AG04449 (cell line): ENCODE results near the gene LLPH.

ENCODE experiments used
- CTCF ChIA-PET: fragments of 350-600 bp; formaldehyde crosslinking; extraction: SDS; loops from one replicate; lab custom pipeline; 2021; ENCODE audit warnings: antibody characterized with exemption; lab: Yijun Ruan, JAX
- POLR2A ChIA-PET: fragments of 400-600, 350-600 bp; formaldehyde crosslinking; extraction: SDS; loops from one replicate; lab custom pipeline; 2020; ENCODE audit warnings: antibody characterized with exemption, inconsistent platforms; lab: Yijun Ruan, JAX
- DNase-seq: peaks from one replicate; pipeline ENCODE4 v3.0.0-alpha.2; 2010; ENCODE audit warnings: low read depth, low spot score
- H3K4me3 ChIP-seq: 2 replicates; pipeline ENCODE4 v1.5.1; 2011; ENCODE audit warnings: low read depth, mild to moderate bottlenecking, control low read depth, low read length
- TF ChIP-seq, protein P1 (sequence below): IDR thresholded peaks from one replicate; pipeline ENCODE4 v1.5.1; 2011; ENCODE audit warnings: mild to moderate bottlenecking, moderate library complexity, low read length, control low read depth, inconsistent platforms; ENCODE audit not compliant: insufficient read depth; ENCODE audit errors: missing control alignments

Gene LLPH

DNA sequence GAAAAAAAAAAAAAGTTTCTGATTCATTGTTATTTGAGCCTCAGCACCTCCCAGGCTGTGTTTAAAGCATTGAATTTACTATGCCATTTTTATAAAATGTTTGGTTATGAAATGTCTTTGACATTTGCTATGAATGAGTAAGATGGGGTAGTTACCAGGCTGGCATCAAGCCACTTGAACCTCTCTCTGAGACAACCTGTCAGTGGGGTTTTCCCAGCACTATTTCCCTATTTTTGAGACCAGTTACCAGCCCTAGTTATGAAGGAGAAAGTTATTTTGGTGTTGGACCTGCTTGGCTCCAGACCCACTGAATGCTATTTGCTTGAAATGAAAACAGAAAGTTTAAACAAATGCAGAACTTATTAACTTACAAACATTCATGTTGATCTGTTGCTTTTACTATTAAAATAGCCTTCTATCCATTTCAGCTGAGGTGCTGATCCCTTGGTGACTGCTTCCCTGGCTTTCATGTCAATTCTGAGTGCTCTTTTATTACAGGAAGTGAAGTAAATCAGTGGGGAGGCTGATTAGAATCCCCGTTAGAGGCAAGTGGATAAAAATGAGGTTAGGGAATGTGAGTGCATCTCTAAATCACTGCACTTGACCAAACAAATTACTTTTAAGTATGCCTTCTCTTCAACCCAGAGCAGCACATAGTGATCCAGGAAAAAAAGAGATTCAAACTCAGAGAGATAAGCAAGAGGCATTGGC is 37.8 kb downstream of the LLPH start:
- no peak for DNase-seq
- H3K4me3 ChIP-seq = no peak overlapping the region
- TF ChIP-seq, protein P1, sequence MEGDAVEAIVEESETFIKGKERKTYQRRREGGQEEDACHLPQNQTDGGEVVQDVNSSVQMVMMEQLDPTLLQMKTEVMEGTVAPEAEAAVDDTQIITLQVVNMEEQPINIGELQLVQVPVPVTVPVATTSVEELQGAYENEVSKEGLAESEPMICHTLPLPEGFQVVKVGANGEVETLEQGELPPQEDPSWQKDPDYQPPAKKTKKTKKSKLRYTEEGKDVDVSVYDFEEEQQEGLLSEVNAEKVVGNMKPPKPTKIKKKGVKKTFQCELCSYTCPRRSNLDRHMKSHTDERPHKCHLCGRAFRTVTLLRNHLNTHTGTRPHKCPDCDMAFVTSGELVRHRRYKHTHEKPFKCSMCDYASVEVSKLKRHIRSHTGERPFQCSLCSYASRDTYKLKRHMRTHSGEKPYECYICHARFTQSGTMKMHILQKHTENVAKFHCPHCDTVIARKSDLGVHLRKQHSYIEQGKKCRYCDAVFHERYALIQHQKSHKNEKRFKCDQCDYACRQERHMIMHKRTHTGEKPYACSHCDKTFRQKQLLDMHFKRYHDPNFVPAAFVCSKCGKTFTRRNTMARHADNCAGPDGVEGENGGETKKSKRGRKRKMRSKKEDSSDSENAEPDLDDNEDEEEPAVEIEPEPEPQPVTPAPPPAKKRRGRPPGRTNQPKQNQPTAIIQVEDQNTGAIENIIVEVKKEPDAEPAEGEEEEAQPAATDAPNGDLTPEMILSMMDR = no peak
- ChIA-PET CTCF (interaction anchor here (1.2 to 1.5 kb wide), 3 partner anchors 8 to 14 kb away, joined by 3 to 8 read pairs (median 3); no protein-coding TSS in a partner anchor), POLR2A (interaction anchor here (0.6 kb wide), 1 partner anchor 289 kb away, joined by 4 read pairs; no protein-coding TSS in a partner anchor)

DNA sequence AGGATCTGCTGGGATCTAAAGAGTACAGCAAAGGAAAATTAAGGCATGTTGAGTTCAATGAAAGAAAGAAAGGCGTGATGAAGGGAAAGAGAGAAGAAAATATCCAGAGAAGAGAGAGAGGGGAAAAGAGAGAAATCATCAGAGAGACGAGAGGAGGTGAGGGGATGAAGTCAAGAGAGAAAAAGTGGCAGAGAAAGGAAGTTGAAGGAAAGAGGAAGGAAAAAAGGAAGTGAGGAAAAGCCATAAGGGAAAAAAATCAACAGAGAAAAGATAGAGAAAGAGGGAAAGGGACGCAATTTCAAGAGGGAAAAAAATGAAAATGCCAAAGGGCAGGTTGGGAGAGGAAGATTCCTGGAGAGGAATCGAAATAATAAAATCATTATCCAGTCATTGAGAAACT is 40.4 kb downstream of the LLPH start:
- ChIA-PET CTCF (interaction anchor here (0.9 to 7.2 kb wide), 5 partner anchors 18 to 776 kb away, joined by 3 to 42 read pairs (median 4); no protein-coding TSS in a partner anchor), POLR2A (no interaction called here)
- DNase-seq = no peak
- TF ChIP-seq, protein P1 = no peak
- no peak overlapping the region for H3K4me3 ChIP-seq

DNA sequence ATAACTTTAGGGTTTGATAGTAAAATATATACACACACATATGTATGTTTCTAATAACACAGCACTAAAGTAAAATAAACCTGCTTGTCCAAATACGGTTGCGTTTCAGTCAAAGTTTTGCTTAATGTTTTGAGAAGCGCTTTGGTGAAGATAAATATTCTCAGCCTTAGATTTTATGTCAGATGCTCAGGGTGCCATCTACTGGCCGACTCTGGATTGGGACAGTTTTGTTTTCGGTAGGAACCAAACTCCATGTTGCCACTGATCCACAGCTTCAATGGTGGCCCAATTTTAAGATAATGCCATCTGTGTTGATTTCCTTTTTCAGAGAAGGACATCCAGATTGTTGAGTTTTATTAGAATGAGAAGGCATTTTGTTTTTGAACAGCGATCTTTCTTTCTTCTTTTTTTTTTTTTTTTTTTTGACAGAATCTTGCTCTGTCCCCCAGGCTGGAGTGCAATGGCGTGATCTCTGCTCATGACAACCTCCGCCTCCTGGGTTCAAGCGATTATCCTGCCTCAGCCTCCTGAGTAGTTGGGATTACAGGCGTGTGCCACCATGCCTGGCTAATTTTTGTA is 43.1 kb downstream of the LLPH start:
- POLR2A ChIA-PET = no interaction called here
- DNase-seq = no peak
- TF ChIP-seq, protein P1 = peak; percentile 65
- CTCF ChIA-PET = interaction anchor here (0.7 to 7.2 kb wide), 21 partner anchors 10 to 1198 kb away, joined by 3 to 42 read pairs (median 4); no protein-coding TSS in a partner anchor
- no peak overlapping the region for H3K4me3 ChIP-seq

DNA sequence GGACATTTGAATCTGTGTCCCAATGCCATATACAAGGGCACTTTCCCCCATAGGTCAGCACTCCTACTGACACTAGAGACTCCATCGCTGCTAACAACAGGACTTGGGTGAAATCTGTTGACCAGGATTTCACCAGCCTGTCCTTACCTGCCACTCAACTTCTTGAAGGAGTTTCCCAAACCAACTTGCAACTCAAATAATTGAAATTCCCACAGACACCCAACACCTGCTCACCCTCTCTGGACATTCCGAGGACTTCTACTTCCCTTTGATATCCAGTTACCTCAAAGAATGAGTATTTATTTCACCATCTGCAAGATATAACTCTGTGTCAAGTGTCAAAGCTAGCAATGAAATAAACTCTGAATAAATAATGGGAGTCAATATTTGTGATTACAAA is 44.6 kb downstream of the LLPH start:
- DNase-seq = no peak
- ChIA-PET POLR2A (no interaction called here), CTCF (interaction anchor here (1.2 to 7.2 kb wide), 9 partner anchors 17 to 484 kb away, joined by 3 to 42 read pairs (median 4); no protein-coding TSS in a partner anchor)
- TF ChIP-seq, protein P1 = no peak
- H3K4me3 ChIP-seq = no peak overlapping the region

DNA sequence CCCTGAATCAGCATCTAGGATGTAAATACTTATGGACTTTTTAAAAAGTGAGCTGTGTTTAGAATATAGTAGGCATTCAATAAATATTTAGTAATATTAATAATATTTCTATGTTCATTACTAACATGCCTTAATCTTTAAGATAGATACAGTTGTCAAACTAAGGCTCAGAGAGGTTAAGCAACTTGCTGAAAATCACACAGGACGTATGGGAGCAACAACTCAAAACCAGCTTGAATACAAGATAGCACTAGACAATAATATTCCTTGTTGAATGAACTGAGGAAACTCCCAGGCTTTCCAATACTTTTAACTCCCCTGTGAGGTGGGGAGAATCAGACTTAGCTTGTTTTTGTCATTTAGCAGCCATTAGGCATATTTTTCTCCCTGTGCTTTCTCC is 45.3 kb downstream of the LLPH start:
- TF ChIP-seq, protein P1 = no peak
- H3K4me3 ChIP-seq = no peak overlapping the region
- POLR2A ChIA-PET = no interaction called here
- DNase-seq = no peak
- CTCF ChIA-PET = interaction anchor here (0.9 to 7.2 kb wide), 7 partner anchors 8 to 483 kb away, joined by 3 to 42 read pairs (median 4); no protein-coding TSS in a partner anchor

DNA sequence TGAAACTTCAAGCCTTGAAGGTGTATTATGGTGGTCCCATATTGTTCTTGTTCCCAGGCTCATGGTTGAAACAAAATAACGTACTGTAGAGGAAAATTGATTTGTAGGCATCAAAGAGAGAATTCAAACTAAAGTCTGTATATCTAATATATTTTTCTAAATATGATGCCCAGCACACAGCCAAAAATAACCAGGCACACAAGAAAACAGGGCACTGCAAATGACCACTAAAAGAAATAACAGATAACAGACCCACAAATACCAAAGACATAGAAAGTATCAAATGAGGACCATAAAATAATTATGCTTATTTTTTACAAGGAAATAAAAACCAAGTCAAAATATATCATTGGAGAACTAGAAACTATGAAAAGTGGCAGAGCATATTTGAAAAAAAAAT is 46.8 kb downstream of the LLPH start:
- DNase-seq = no peak
- ChIA-PET POLR2A (no interaction called here), CTCF (interaction anchor here (1.0 to 2.0 kb wide), 3 partner anchors 10 to 178 kb away, joined by 3 to 7 read pairs (median 3); no protein-coding TSS in a partner anchor)
- TF ChIP-seq, protein P1 = no peak
- H3K4me3 ChIP-seq = no peak overlapping the region
